Measurements from ENCODE around the gene RDH12.
A peak's percentile ranks its signal among the peaks of the same experiment; 100 is the strongest.

The RDH12 gene

DNA sequence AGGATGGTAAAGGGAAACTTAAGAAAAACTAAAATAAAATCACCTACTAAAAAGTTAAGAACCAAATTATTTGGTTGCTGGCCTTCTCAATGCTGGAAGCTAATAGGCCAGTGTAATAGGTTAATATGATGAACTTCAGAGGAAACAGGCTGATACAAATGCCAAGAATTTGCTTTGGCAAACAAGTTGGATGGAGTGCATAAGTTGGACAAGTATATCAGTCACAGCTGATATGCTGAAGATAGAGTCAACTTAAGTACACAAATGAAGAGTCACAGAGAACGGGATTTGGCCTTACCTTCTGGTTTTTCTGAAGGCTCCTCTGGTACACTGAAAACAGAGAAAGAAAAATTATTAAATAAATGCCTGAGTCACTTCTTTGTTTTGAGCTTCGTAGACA is 66.5 kb downstream of the RDH12 start:
- no peak for TF ChIP-seq MAX (IDR thresholded peaks at IDR 0.05; ENCODE audit: low read depth, low read length)
- no peak overlapping the region for H3K4me3 ChIP-seq (ENCODE audit: low read depth, low read length)
- DNase-seq (ENCODE audit: low read depth): no peak

- DNase-seq (ENCODE audit: low read depth): no peak
- no peak for TF ChIP-seq MYC (IDR thresholded peaks at IDR 0.05; ENCODE audit: low read depth, low read length)
- TF ChIP-seq MAX (IDR thresholded peaks at IDR 0.05; ENCODE audit: low read depth, low read length): no peak
- no peak for TF ChIP-seq POLR2A (IDR thresholded peaks at IDR 0.05; ENCODE audit: extremely low read depth, insufficient read length)
- TF ChIP-seq CTCF (IDR thresholded peaks at IDR 0.05; ENCODE audit: low read depth, low read length): no peak
Measured at GRCh38 chr14:67773844-67774377, 72.2 kb downstream of the RDH12 start.

DNA sequence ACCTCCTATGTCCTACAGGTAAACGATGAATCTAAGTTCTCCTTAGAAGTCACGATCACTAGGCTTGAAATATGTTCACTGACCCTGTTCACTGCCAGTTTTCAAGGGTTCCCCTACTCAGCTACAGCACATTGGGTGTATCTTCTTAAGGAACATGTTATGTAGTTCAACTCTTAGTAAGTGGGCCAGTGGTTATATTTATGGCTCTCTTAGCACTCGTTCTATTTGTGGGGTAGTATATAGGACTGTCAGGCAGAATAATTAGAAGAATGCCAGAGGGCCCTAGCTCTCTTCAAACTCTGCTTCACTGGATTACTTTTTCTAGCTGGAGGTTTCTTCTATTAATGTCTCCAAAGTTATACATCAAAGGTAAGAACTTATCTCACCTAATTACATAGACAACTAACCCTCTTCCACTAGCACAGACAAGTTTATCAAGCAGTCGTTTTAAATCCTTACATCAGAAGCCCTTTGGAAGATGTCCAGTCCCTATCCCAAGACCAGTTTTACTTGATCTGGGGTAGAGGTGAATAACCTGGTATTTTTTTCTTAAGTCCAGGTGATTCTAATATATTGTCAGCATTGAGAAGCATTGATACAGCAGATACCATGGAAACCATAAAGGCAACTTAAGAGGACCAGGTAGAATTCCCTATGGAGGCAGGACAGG is 75.1 kb downstream of the RDH12 start:
- H3K4me3 ChIP-seq (ENCODE audit: low read depth, low read length): no peak overlapping the region
- TF ChIP-seq MYC (IDR thresholded peaks at IDR 0.05; ENCODE audit: low read depth, low read length): no peak
- TF ChIP-seq MAX (IDR thresholded peaks at IDR 0.05; ENCODE audit: low read depth, low read length): no peak
- no peak for TF ChIP-seq POLR2A (IDR thresholded peaks at IDR 0.05; ENCODE audit: extremely low read depth, insufficient read length)
- TF ChIP-seq CTCF (IDR thresholded peaks at IDR 0.05; ENCODE audit: low read depth, low read length): no peak
- DNase-seq (ENCODE audit: low read depth): no peak

More at GRCh38 chr14:67773844-67774377, 72.2 kb downstream of the RDH12 start:
- H3K4me3 ChIP-seq (ENCODE audit: low read depth, low read length): no peak overlapping the region

GRCh38 chr14:67778792-67779191 is 77.1 kb downstream of the RDH12 start:
- TF ChIP-seq MAX (IDR thresholded peaks at IDR 0.05; ENCODE audit: low read depth, low read length) (no peak), CTCF (IDR thresholded peaks at IDR 0.05; ENCODE audit: low read depth, low read length) (no peak), MYC (IDR thresholded peaks at IDR 0.05; ENCODE audit: low read depth, low read length) (no peak), POLR2A (IDR thresholded peaks at IDR 0.05; ENCODE audit: extremely low read depth, insufficient read length) (no peak)

GRCh38 chr14:67782090-67782489 is 80.4 kb downstream of the RDH12 start:
- TF ChIP-seq MAX (IDR thresholded peaks at IDR 0.05; ENCODE audit: low read depth, low read length): no peak
- no peak for TF ChIP-seq CTCF (IDR thresholded peaks at IDR 0.05; ENCODE audit: low read depth, low read length)
- TF ChIP-seq MYC (IDR thresholded peaks at IDR 0.05; ENCODE audit: low read depth, low read length): no peak
- TF ChIP-seq POLR2A (IDR thresholded peaks at IDR 0.05; ENCODE audit: extremely low read depth, insufficient read length): no peak
- DNase-seq (ENCODE audit: low read depth): no peak
- H3K4me3 ChIP-seq (ENCODE audit: low read depth, low read length): no peak overlapping the region

More at GRCh38 chr14:67778792-67779191, 77.1 kb downstream of the RDH12 start:
- no peak overlapping the region for H3K4me3 ChIP-seq (ENCODE audit: low read depth, low read length)
- peak; percentile 2 for DNase-seq (ENCODE audit: low read depth)
